ENCODE measurements around the gene KANK3. TPM values are rescaled to one million over a fixed set of nuclear protein-coding genes. Genes with fewer than 3 reads are reported as not detected.

Gene KANK3
- total and polyA plus RNA-seq, 10 of the 15 experiments (the other 5 are each of a cell fraction or from before 2014, with no cell fraction given), result 0.03 to 0.93 (median 0.22) TPM; not detected in 1

DNA sequence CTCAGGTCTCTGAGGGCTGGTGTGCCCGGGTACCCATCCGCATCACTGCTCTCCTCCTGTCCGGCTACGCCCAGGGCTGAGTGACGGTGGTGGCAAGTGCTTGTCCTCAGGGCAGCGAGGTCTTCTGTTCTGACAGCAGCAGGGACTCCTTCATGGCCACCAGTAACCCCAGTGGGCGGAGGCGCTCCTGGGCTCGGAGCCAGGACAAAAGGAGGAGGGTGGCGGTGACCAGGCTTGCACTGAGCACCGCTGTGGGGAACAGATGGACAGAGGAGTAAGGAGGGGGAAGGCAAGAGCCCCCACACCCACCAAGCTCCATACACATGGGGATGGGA lies 40.7 kb downstream of the KANK3 start:
- DNase-seq (ENCODE audit: low read depth, low spot score) (no peak), FAIRE-seq (no peak), ATAC-seq (no peak)
- BruUV-seq (replicated peaks), result no TSS peak
- Histone ChIP-seq H3K4me2 (ENCODE audit: control insufficient read depth, insufficient read depth) (no peak overlapping the region), H4K20me1 (ENCODE audit: control insufficient read depth, insufficient read depth) (no peaks in the 10 kb centered on the region), H3K4me3 (no peak overlapping the region), H3K27ac (ENCODE audit: control insufficient read depth, insufficient read depth) (no peak overlapping the region), H3K4me1 (ENCODE audit: control insufficient read depth, insufficient read depth, low read length) (peaks cover 1% of the 10 kb centered on the region), H2AFZ (ENCODE audit: control insufficient read depth, low read depth, low read length) (no peak overlapping the region), H3K79me2 (ENCODE audit: control insufficient read depth, insufficient read depth, low read length) (peaks cover 13% of the 10 kb centered on the region), H3K36me3 (ENCODE audit: control insufficient read depth in 2 of 2, insufficient read depth in 2 of 2, low read length in 1 of 2) (peaks cover 2 to 7% of the 10 kb centered on the region in 2 experiments; a peak in 3 of 4 replicates), H3K9ac (ENCODE audit: control insufficient read depth, insufficient read depth, low read length) (no peak overlapping the region), H3K9me3 (replicated peaks; ENCODE audit: control insufficient read depth, insufficient read depth, low read length) (no peaks in the 10 kb centered on the region), H3K27me3 (replicated peaks in 1 of 2; ENCODE audit: control insufficient read depth in 2 of 2, insufficient read depth in 2 of 2, low read length in 1 of 2) (no peaks in the 10 kb centered on the region)
- in situ Hi-C loops (cut with MboI), result no loop called here
- ChIA-PET SMC1A (ENCODE audit: uncharacterized antibody, unreplicated experiment) (no interaction called here), POLR2A (no interaction called here), CTCF (interaction anchor here (0.7 kb wide), 1 partner anchor 9 kb away, joined by 4 read pairs; no protein-coding TSS in a partner anchor), RAD21 (ENCODE audit: unreplicated experiment) (no interaction called here)
- 86% methylated on average over 11 of the region's 11 CpGs for WGBS (ENCODE audit: insufficient coverage, insufficient replicate concordance, low lambda C conversion rate, missing lambda C conversion rate)
- intact Hi-C loops (cut with micrococcal nuclease; ENCODE audit: unreplicated experiment), result no loop called here
- no peak for TF ChIP-seq CHD1 (IDR thresholded peaks at IDR 0.05; ENCODE audit: low read depth, low read length)
- no peak for TF ChIP-seq ZNF24 (IDR thresholded peaks at IDR 0.05)
- TF ChIP-seq LARP7 (IDR thresholded peaks at IDR 0.05), result no peak
- TF ChIP-seq, protein P1, sequence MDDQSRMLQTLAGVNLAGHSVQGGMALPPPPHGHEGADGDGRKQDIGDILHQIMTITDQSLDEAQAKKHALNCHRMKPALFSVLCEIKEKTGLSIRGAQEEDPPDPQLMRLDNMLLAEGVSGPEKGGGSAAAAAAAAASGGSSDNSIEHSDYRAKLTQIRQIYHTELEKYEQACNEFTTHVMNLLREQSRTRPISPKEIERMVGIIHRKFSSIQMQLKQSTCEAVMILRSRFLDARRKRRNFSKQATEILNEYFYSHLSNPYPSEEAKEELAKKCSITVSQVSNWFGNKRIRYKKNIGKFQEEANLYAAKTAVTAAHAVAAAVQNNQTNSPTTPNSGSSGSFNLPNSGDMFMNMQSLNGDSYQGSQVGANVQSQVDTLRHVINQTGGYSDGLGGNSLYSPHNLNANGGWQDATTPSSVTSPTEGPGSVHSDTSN (IDR thresholded peaks at IDR 0.05; ENCODE audit: insufficient replicate concordance, low read depth, low read length), result no peak
- no peak for TF ChIP-seq PML (IDR thresholded peaks at IDR 0.05; ENCODE audit: low read length)
- TF ChIP-seq SREBF1 (IDR thresholded peaks at IDR 0.05; ENCODE audit: low read length), result no peak
- TF ChIP-seq RB1 (IDR thresholded peaks at IDR 0.05; ENCODE audit: borderline replicate concordance), result no peak
- no peak for TF ChIP-seq YY1 (IDR thresholded peaks at IDR 0.05; ENCODE audit: low read depth, low read length)
- no peak for TF ChIP-seq EZH2 (IDR thresholded peaks at IDR 0.05; ENCODE audit: borderline replicate concordance, control insufficient read depth, low read depth, low read length)
- no peak for TF ChIP-seq PAX5 (IDR thresholded peaks at IDR 0.05; ENCODE audit: borderline replicate concordance, low read depth, low read length)
- TF ChIP-seq, protein P2, sequence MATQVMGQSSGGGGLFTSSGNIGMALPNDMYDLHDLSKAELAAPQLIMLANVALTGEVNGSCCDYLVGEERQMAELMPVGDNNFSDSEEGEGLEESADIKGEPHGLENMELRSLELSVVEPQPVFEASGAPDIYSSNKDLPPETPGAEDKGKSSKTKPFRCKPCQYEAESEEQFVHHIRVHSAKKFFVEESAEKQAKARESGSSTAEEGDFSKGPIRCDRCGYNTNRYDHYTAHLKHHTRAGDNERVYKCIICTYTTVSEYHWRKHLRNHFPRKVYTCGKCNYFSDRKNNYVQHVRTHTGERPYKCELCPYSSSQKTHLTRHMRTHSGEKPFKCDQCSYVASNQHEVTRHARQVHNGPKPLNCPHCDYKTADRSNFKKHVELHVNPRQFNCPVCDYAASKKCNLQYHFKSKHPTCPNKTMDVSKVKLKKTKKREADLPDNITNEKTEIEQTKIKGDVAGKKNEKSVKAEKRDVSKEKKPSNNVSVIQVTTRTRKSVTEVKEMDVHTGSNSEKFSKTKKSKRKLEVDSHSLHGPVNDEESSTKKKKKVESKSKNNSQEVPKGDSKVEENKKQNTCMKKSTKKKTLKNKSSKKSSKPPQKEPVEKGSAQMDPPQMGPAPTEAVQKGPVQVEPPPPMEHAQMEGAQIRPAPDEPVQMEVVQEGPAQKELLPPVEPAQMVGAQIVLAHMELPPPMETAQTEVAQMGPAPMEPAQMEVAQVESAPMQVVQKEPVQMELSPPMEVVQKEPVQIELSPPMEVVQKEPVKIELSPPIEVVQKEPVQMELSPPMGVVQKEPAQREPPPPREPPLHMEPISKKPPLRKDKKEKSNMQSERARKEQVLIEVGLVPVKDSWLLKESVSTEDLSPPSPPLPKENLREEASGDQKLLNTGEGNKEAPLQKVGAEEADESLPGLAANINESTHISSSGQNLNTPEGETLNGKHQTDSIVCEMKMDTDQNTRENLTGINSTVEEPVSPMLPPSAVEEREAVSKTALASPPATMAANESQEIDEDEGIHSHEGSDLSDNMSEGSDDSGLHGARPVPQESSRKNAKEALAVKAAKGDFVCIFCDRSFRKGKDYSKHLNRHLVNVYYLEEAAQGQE (IDR thresholded peaks at IDR 0.05; ENCODE audit: low read depth, low read length), result no peak
- no peak for TF ChIP-seq CEBPB (IDR thresholded peaks at IDR 0.05; ENCODE audit: borderline replicate concordance in 1 of 2, low read depth in 2 of 2, low read length in 2 of 2)
- TF ChIP-seq, protein P3, sequence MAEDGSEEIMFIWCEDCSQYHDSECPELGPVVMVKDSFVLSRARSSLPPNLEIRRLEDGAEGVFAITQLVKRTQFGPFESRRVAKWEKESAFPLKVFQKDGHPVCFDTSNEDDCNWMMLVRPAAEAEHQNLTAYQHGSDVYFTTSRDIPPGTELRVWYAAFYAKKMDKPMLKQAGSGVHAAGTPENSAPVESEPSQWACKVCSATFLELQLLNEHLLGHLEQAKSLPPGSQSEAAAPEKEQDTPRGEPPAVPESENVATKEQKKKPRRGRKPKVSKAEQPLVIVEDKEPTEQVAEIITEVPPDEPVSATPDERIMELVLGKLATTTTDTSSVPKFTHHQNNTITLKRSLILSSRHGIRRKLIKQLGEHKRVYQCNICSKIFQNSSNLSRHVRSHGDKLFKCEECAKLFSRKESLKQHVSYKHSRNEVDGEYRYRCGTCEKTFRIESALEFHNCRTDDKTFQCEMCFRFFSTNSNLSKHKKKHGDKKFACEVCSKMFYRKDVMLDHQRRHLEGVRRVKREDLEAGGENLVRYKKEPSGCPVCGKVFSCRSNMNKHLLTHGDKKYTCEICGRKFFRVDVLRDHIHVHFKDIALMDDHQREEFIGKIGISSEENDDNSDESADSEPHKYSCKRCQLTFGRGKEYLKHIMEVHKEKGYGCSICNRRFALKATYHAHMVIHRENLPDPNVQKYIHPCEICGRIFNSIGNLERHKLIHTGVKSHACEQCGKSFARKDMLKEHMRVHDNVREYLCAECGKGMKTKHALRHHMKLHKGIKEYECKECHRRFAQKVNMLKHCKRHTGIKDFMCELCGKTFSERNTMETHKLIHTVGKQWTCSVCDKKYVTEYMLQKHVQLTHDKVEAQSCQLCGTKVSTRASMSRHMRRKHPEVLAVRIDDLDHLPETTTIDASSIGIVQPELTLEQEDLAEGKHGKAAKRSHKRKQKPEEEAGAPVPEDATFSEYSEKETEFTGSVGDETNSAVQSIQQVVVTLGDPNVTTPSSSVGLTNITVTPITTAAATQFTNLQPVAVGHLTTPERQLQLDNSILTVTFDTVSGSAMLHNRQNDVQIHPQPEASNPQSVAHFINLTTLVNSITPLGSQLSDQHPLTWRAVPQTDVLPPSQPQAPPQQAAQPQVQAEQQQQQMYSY (CRISPR knock-in tag; IDR thresholded peaks at IDR 0.05), result no peak
- TF ChIP-seq, protein P4, sequence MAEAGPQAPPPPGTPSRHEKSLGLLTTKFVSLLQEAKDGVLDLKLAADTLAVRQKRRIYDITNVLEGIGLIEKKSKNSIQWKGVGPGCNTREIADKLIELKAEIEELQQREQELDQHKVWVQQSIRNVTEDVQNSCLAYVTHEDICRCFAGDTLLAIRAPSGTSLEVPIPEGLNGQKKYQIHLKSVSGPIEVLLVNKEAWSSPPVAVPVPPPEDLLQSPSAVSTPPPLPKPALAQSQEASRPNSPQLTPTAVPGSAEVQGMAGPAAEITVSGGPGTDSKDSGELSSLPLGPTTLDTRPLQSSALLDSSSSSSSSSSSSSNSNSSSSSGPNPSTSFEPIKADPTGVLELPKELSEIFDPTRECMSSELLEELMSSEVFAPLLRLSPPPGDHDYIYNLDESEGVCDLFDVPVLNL (IDR thresholded peaks at IDR 0.05; ENCODE audit: low read depth, low read length), result no peak
- TF ChIP-seq, protein P5, sequence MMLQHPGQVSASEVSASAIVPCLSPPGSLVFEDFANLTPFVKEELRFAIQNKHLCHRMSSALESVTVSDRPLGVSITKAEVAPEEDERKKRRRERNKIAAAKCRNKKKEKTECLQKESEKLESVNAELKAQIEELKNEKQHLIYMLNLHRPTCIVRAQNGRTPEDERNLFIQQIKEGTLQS (IDR thresholded peaks at IDR 0.05; ENCODE audit: borderline replicate concordance, extremely low read depth, low read depth, low read length), result no peak
- TF ChIP-seq ZZZ3 (IDR thresholded peaks at IDR 0.05; ENCODE audit: control insufficient read depth, insufficient read length, low read depth), result no peak

Measured in GM12878 (cell line).